HG03039 (cell line): ENCODE measurements around the gene OR10Z1.

Experiments used
- ATAC-seq: cut with Tn5 transposase; IDR thresholded peaks from one replicate; pipeline ENCODE4 v1.9.1; 2021; ENCODE audit warnings: mild to moderate bottlenecking, moderate library complexity; ENCODE audit not compliant: unreplicated experiment

Gene OR10Z1

GRCh38 chr1:158604968-158605367, at the start of gene OR10Z1:
OR10Z1 (plus strand) TSS chr1:158605268; CDS start chr1:158606439, 1,171 bp downstream.
- no peak for ATAC-seq

- no peak for ATAC-seq
These were observed 45.4 kb upstream of the OR10Z1 start for GRCh38 chr1:158559696-158560095.

- ATAC-seq, result no peak
These were observed 41.2 kb upstream of the OR10Z1 start for GRCh38 chr1:158563853-158564252.

- no peak for ATAC-seq
These were observed 40.5 kb upstream of the OR10Z1 start for GRCh38 chr1:158564608-158565007.

- ATAC-seq, result no peak
These were observed 34.6 kb upstream of the OR10Z1 start, which contains the start of gene OR6P1 for GRCh38 chr1:158570480-158570879. OR6P1 (minus strand) TSS chr1:158570580; CDS start chr1:158563604, 6,976 bp downstream.

GRCh38 chr1:158572226-158572625, 32.8 kb upstream of the OR10Z1 start:
- no peak for ATAC-seq

- no peak for ATAC-seq
These were observed 27.5 kb upstream of the OR10Z1 start for GRCh38 chr1:158577561-158577960.

- ATAC-seq, result no peak
These were observed 25.3 kb upstream of the OR10Z1 start, which contains the start of gene OR10X1 for GRCh38 chr1:158579733-158580132. OR10X1 (minus strand) TSS chr1:158579899; CDS start chr1:158579899, 0 bp downstream.

- no peak for ATAC-seq
These were observed 21.1 kb upstream of the OR10Z1 start for GRCh38 chr1:158583962-158584361.

- ATAC-seq, result no peak
These were observed 18.1 kb upstream of the OR10Z1 start for GRCh38 chr1:158586942-158587341.

GRCh38 chr1:158600735-158601134, 4.3 kb upstream of the OR10Z1 start:
- ATAC-seq, result no peak

GRCh38 chr1:158607296-158607695, 2.2 kb downstream of the OR10Z1 start:
- ATAC-seq, result no peak

- no peak for ATAC-seq
These were observed 6.8 kb downstream of the OR10Z1 start for GRCh38 chr1:158611916-158612315.

- no peak for ATAC-seq
These were observed 8.7 kb downstream of the OR10Z1 start for GRCh38 chr1:158613764-158614163.

GRCh38 chr1:158638146-158638545, 33.1 kb downstream of the OR10Z1 start:
- no peak for ATAC-seq

- no peak for ATAC-seq
These were observed 33.8 kb downstream of the OR10Z1 start for GRCh38 chr1:158638904-158639303.

- no peak for ATAC-seq
These were observed 39.4 kb downstream of the OR10Z1 start for GRCh38 chr1:158644449-158644848.

- no peak for ATAC-seq
These were observed 41.4 kb downstream of the OR10Z1 start for GRCh38 chr1:158646465-158646864.

GRCh38 chr1:158649052-158649451, 44.0 kb downstream of the OR10Z1 start:
- no peak for ATAC-seq

GRCh38 chr1:158652721-158653334, 47.8 kb downstream of the OR10Z1 start:
- no peak for ATAC-seq

- ATAC-seq, result no peak
These were observed 49.0 kb downstream of the OR10Z1 start for GRCh38 chr1:158654086-158654485.

GRCh38 chr1:158654571-158654970, 49.5 kb downstream of the OR10Z1 start:
- no peak for ATAC-seq
